Mononuclear cell (primary cell): ENCODE results near the gene LRMDA. TPM values are rescaled to one million over a fixed set of nuclear protein-coding genes. Genes with fewer than 3 reads are reported as not detected.

Source experiments
- H3K27me3 ChIP-seq: 2 replicates; pipeline ENCODE4 v1.6.0; 2011; ENCODE audit warnings: low read length, control low read depth; ENCODE audit not compliant: insufficient read depth
- H3K4me1 ChIP-seq: 2 replicates; pipeline ENCODE4 v1.5.1; 2011; ENCODE audit warnings: mild to moderate bottlenecking, low read length, control low read depth; ENCODE audit not compliant: insufficient read depth
- H3K4me3 ChIP-seq: 2 replicates; pipeline ENCODE4 v1.5.1; 2011; ENCODE audit warnings: mild to moderate bottlenecking, low read length, moderate library complexity
- H3K9me3 ChIP-seq: 2 replicates; pipeline ENCODE4 v1.5.1; 2011; ENCODE audit warnings: low read depth, mild to moderate bottlenecking, control low read depth, low read length
- total RNA-seq: library from RNA; depleted of rRNA; stranded (reverse); fragments of >200 nt; gene quantifications from one replicate; pipeline ENCODE4 v1.2.3, GENCODE V29; 2012

The LRMDA gene
- total RNA-seq, 1 donor = 7.6 TPM

GRCh38 chr10:75889051-75889450 lies 457.6 kb downstream of the LRMDA start:
- no peaks in the 10 kb centered on the region for H3K4me1 ChIP-seq
- no peaks in the 10 kb centered on the region for H3K9me3 ChIP-seq
- H3K27me3 ChIP-seq = no peaks in the 10 kb centered on the region
- H3K4me3 ChIP-seq = no peak overlapping the region

GRCh38 chr10:75894761-75895160 lies 463.3 kb downstream of the LRMDA start:
- H3K4me1 ChIP-seq = no peaks in the 10 kb centered on the region
- no peaks in the 10 kb centered on the region for H3K27me3 ChIP-seq
- H3K4me3 ChIP-seq = no peak overlapping the region
- H3K9me3 ChIP-seq = no peaks in the 10 kb centered on the region

GRCh38 chr10:75895259-75895658 lies 463.8 kb downstream of the LRMDA start:
- no peak overlapping the region for H3K4me3 ChIP-seq
- no peaks in the 10 kb centered on the region for H3K4me1 ChIP-seq
- H3K27me3 ChIP-seq = no peaks in the 10 kb centered on the region
- no peaks in the 10 kb centered on the region for H3K9me3 ChIP-seq

GRCh38 chr10:75899816-75900390 lies 468.5 kb downstream of the LRMDA start:
- Histone ChIP-seq H3K9me3 (no peaks in the 10 kb centered on the region), H3K4me3 (no peak overlapping the region), H3K27me3 (no peaks in the 10 kb centered on the region), H3K4me1 (no peaks in the 10 kb centered on the region)

- Histone ChIP-seq H3K4me1 (no peaks in the 10 kb centered on the region), H3K27me3 (no peaks in the 10 kb centered on the region), H3K4me3 (no peak overlapping the region), H3K9me3 (no peaks in the 10 kb centered on the region)
Measured at GRCh38 chr10:75902816-75903215, 471.4 kb downstream of the LRMDA start.

- Histone ChIP-seq H3K9me3 (no peaks in the 10 kb centered on the region), H3K4me1 (no peaks in the 10 kb centered on the region), H3K4me3 (no peak overlapping the region), H3K27me3 (no peaks in the 10 kb centered on the region)
Measured at GRCh38 chr10:75904499-75905283, 473.3 kb downstream of the LRMDA start.

GRCh38 chr10:75905490-75905889 lies 474.1 kb downstream of the LRMDA start:
- Histone ChIP-seq H3K4me1 (no peaks in the 10 kb centered on the region), H3K27me3 (no peaks in the 10 kb centered on the region), H3K9me3 (no peaks in the 10 kb centered on the region), H3K4me3 (no peak overlapping the region)

- H3K4me1 ChIP-seq = no peaks in the 10 kb centered on the region
- no peak overlapping the region for H3K4me3 ChIP-seq
- H3K9me3 ChIP-seq = no peaks in the 10 kb centered on the region
- no peaks in the 10 kb centered on the region for H3K27me3 ChIP-seq
Measured at GRCh38 chr10:75910032-75910431, 478.6 kb downstream of the LRMDA start.

GRCh38 chr10:75911426-75911825 lies 480.0 kb downstream of the LRMDA start:
- H3K27me3 ChIP-seq = no peaks in the 10 kb centered on the region
- H3K4me1 ChIP-seq = no peaks in the 10 kb centered on the region
- no peak overlapping the region for H3K4me3 ChIP-seq
- H3K9me3 ChIP-seq = no peaks in the 10 kb centered on the region

- H3K4me1 ChIP-seq = no peaks in the 10 kb centered on the region
- H3K27me3 ChIP-seq = no peaks in the 10 kb centered on the region
- no peaks in the 10 kb centered on the region for H3K9me3 ChIP-seq
- H3K4me3 ChIP-seq = no peak overlapping the region
Measured at GRCh38 chr10:75916906-75917305, 485.5 kb downstream of the LRMDA start.

GRCh38 chr10:75919913-75920312 lies 488.5 kb downstream of the LRMDA start:
- no peaks in the 10 kb centered on the region for H3K4me1 ChIP-seq
- H3K4me3 ChIP-seq = no peak overlapping the region
- no peaks in the 10 kb centered on the region for H3K9me3 ChIP-seq
- no peaks in the 10 kb centered on the region for H3K27me3 ChIP-seq

GRCh38 chr10:75922435-75922834 lies 491.0 kb downstream of the LRMDA start:
- H3K9me3 ChIP-seq = no peaks in the 10 kb centered on the region
- H3K4me3 ChIP-seq = no peak overlapping the region
- no peaks in the 10 kb centered on the region for H3K4me1 ChIP-seq
- no peaks in the 10 kb centered on the region for H3K27me3 ChIP-seq

- Histone ChIP-seq H3K9me3 (no peaks in the 10 kb centered on the region), H3K27me3 (no peaks in the 10 kb centered on the region), H3K4me1 (no peaks in the 10 kb centered on the region), H3K4me3 (no peak overlapping the region)
Measured at GRCh38 chr10:75924309-75924902, 493.0 kb downstream of the LRMDA start.

GRCh38 chr10:75925999-75926398 lies 494.6 kb downstream of the LRMDA start:
- Histone ChIP-seq H3K27me3 (no peaks in the 10 kb centered on the region), H3K4me3 (no peak overlapping the region), H3K9me3 (no peaks in the 10 kb centered on the region), H3K4me1 (no peaks in the 10 kb centered on the region)

GRCh38 chr10:75926763-75927162 lies 495.3 kb downstream of the LRMDA start:
- no peak overlapping the region for H3K4me3 ChIP-seq
- H3K27me3 ChIP-seq = no peaks in the 10 kb centered on the region

GRCh38 chr10:75928231-75928630 lies 496.8 kb downstream of the LRMDA start:
- no peaks in the 10 kb centered on the region for H3K4me1 ChIP-seq
- no peak overlapping the region for H3K4me3 ChIP-seq
- no peaks in the 10 kb centered on the region for H3K9me3 ChIP-seq
- H3K27me3 ChIP-seq = no peaks in the 10 kb centered on the region

More at GRCh38 chr10:75926763-75927162, 495.3 kb downstream of the LRMDA start:
- Histone ChIP-seq H3K9me3 (no peaks in the 10 kb centered on the region), H3K4me1 (no peaks in the 10 kb centered on the region)
